ENCODE data around the gene RNF220.

RNF220 gene

GRCh38 chr1:44407430-44408211 lies 2.6 kb downstream of the RNF220 start:
- no peak for DNase-seq (ENCODE audit: low spot score)

- DNase-seq (ENCODE audit: low spot score), result no peak
Measured at GRCh38 chr1:44408212-44408582, 3.1 kb downstream of the RNF220 start.

- DNase-seq (ENCODE audit: low spot score), result no peak
Measured at GRCh38 chr1:44408632-44409602, 3.9 kb downstream of the RNF220 start.

GRCh38 chr1:44409757-44410156 lies 4.7 kb downstream of the RNF220 start:
- no peak for DNase-seq (ENCODE audit: low spot score)

GRCh38 chr1:44411861-44412260 lies 6.8 kb downstream of the RNF220 start:
- no peak for DNase-seq (ENCODE audit: low spot score)

- DNase-seq (ENCODE audit: low spot score), result no peak
Measured at GRCh38 chr1:44412601-44413000, 7.5 kb downstream of the RNF220 start.

- no peak for DNase-seq (ENCODE audit: low spot score)
Measured at GRCh38 chr1:44413740-44414139, 8.7 kb downstream of the RNF220 start.

- no peak for DNase-seq (ENCODE audit: low spot score)
Measured at GRCh38 chr1:44415013-44415412, 10.0 kb downstream of the RNF220 start.

- DNase-seq (ENCODE audit: low spot score), result no peak
Measured at GRCh38 chr1:44416408-44416807, 11.4 kb downstream of the RNF220 start.

- no peak for DNase-seq (ENCODE audit: low spot score)
Measured at GRCh38 chr1:44417351-44418021, 12.4 kb downstream of the RNF220 start.

- DNase-seq (ENCODE audit: low spot score), result no peak
Measured at GRCh38 chr1:44418022-44418673, 13.1 kb downstream of the RNF220 start.

GRCh38 chr1:44419901-44420300 lies 14.8 kb downstream of the RNF220 start:
- DNase-seq (ENCODE audit: low spot score), result no peak

- DNase-seq (ENCODE audit: low spot score), result no peak
Measured at GRCh38 chr1:44420535-44420934, 15.5 kb downstream of the RNF220 start.

- DNase-seq (ENCODE audit: low spot score), result no peak
Measured at GRCh38 chr1:44421446-44421884, 16.4 kb downstream of the RNF220 start.

- no peak for DNase-seq (ENCODE audit: low spot score)
Measured at GRCh38 chr1:44422161-44422560, 17.1 kb downstream of the RNF220 start.

GRCh38 chr1:44423591-44424537 lies 18.8 kb downstream of the RNF220 start:
- DNase-seq (ENCODE audit: low spot score), result no peak

GRCh38 chr1:44424747-44425146 lies 19.7 kb downstream of the RNF220 start:
- no peak for DNase-seq (ENCODE audit: low spot score)

GRCh38 chr1:44425341-44426082 lies 20.5 kb downstream of the RNF220 start:
- DNase-seq (ENCODE audit: low spot score), result no peak

- DNase-seq (ENCODE audit: low spot score), result no peak
Measured at GRCh38 chr1:44431861-44432260, 26.8 kb downstream of the RNF220 start.

- no peak for DNase-seq (ENCODE audit: low spot score)
Measured at GRCh38 chr1:44433209-44433608, 28.2 kb downstream of the RNF220 start.

Data from SW480 (cell line).